Neuronal stem cell (in vitro differentiated cells): Measurements from ENCODE around the gene SYNPR.

Experiments
- DNase-seq: peaks from one replicate; pipeline ENCODE4 v3.0.0-alpha.2; 2013; ENCODE audit warnings: low spot score
- H2AFZ ChIP-seq: one replicate; pipeline ENCODE4 v1.6.1; 2013; ENCODE audit warnings: mild to moderate bottlenecking, low read length, inconsistent platforms
- H2AK5ac ChIP-seq: 2 replicates; pipeline ENCODE4 v1.6.1; 2013; ENCODE audit warnings: low read depth, mild to moderate bottlenecking, inconsistent platforms, low read length, moderate library complexity, mixed read lengths
- H2BK120ac ChIP-seq: 2 replicates; pipeline ENCODE4 v1.6.1; 2013; ENCODE audit warnings: low read depth, mild to moderate bottlenecking, inconsistent platforms, low read length, moderate library complexity, mixed read lengths
- H2BK12ac ChIP-seq: one replicate; pipeline ENCODE4 v1.6.1; 2013; ENCODE audit warnings: low read length, inconsistent platforms
- H2BK15ac ChIP-seq: 2 replicates; pipeline ENCODE4 v1.6.1; 2013; ENCODE audit warnings: mild to moderate bottlenecking, low read length, inconsistent platforms, mixed read lengths
- H2BK5ac ChIP-seq: one replicate; pipeline ENCODE4 v1.6.1; 2013; ENCODE audit warnings: inconsistent platforms, mild to moderate bottlenecking, low read length, moderate library complexity
- H3K14ac ChIP-seq: one replicate; pipeline ENCODE4 v1.6.1; 2013; ENCODE audit warnings: low read length, inconsistent platforms
- H3K18ac ChIP-seq: 2 replicates; pipeline ENCODE4 v1.6.1; 2013; ENCODE audit warnings: low read length, inconsistent platforms
- H3K23ac ChIP-seq: 2 replicates; pipeline ENCODE4 v1.6.1; 2013; ENCODE audit warnings: low read depth, mild to moderate bottlenecking, mixed read lengths, low read length, inconsistent platforms; ENCODE audit not compliant: poor library complexity
- H3K27ac ChIP-seq: replicated peaks from 3 replicates; pipeline ENCODE4 v1.5.1; 2013; ENCODE audit warnings: low read length, inconsistent platforms
- H3K27me3 ChIP-seq, 3 experiments: 2 replicates each; pipeline ENCODE4 v1.6.1; 2013; ENCODE audit warnings: low read length in 3 of 3, mild to moderate bottlenecking in 2 of 3, inconsistent platforms in 1 of 3, low read depth in 1 of 3, mixed read lengths in 1 of 3, moderate library complexity in 1 of 3; ENCODE audit not compliant: control insufficient read depth in 3 of 3, insufficient read depth in 3 of 3
- H3K36me3 ChIP-seq, 2 donors: replicated peaks in 1 of 2; 2 replicates each; pipeline ENCODE4 v1.6.1; 2013; ENCODE audit warnings: low read length in 2 of 2; ENCODE audit not compliant: control insufficient read depth in 2 of 2, insufficient read depth in 2 of 2
- H3K4ac ChIP-seq: 2 replicates; pipeline ENCODE4 v1.6.1; 2013; ENCODE audit warnings: inconsistent platforms, mild to moderate bottlenecking, low read length, moderate library complexity
- H3K4me1 ChIP-seq, 2 donors: 1 replicate in 1 of 2; 2 replicates in 1 of 2; pipeline ENCODE4 v1.6.1; 2013; ENCODE audit warnings: low read length in 2 of 2, low read depth in 1 of 2; ENCODE audit not compliant: control insufficient read depth in 2 of 2, insufficient read depth in 1 of 2
- H3K4me2 ChIP-seq: one replicate; pipeline ENCODE4 v1.6.1; 2013; ENCODE audit warnings: mild to moderate bottlenecking, low read length, inconsistent platforms; ENCODE audit not compliant: insufficient read depth, poor library complexity, severe bottlenecking
- H3K4me3 ChIP-seq, 2 donors: 2 replicates each; pipeline ENCODE4 v1.5.1; 2013; ENCODE audit warnings: low read length in 2 of 2, mild to moderate bottlenecking in 2 of 2, inconsistent platforms in 1 of 2, moderate library complexity in 1 of 2
- H3K79me1 ChIP-seq: one replicate; pipeline ENCODE4 v1.6.1; 2013; ENCODE audit warnings: low read depth, mild to moderate bottlenecking, inconsistent platforms, low read length, moderate library complexity
- H3K9ac ChIP-seq: one replicate; pipeline ENCODE4 v1.6.1; 2013; ENCODE audit warnings: mild to moderate bottlenecking, low read depth, low read length, inconsistent platforms; ENCODE audit not compliant: poor library complexity
- H3K9me3 ChIP-seq, 2 donors: replicated peaks in 1 of 2; 2 replicates each; pipeline versions ENCODE3 to v1.6.1; 2013; ENCODE audit warnings: low read length in 2 of 2, mild to moderate bottlenecking in 2 of 2, inconsistent platforms in 1 of 2, low read depth in 1 of 2, mixed read lengths in 1 of 2, moderate library complexity in 1 of 2; ENCODE audit not compliant: control insufficient read depth in 2 of 2, insufficient read depth in 1 of 2
- H4K8ac ChIP-seq: one replicate; pipeline ENCODE4 v1.6.1; 2013; ENCODE audit warnings: low read depth, mild to moderate bottlenecking, inconsistent platforms, low read length, moderate library complexity
- H4K91ac ChIP-seq: one replicate; pipeline ENCODE4 v1.6.1; 2013; ENCODE audit warnings: low read length, low read depth, mild to moderate bottlenecking, inconsistent platforms; ENCODE audit not compliant: poor library complexity
- WGBS, 2 donors: extraction: QIAGEN DNeasy Blood & Tissue Kit; methylation state at CpG; one replicate each; pipeline ENCODE4 v1.1.7; 2013; ENCODE audit warnings: missing lambda C conversion rate in 2 of 2, mixed read lengths in 1 of 2; ENCODE audit not compliant: insufficient read length in 2 of 2, insufficient replicate concordance in 1 of 2; ENCODE audit errors: extremely low coverage in 2 of 2; 5-methylcytosine and 5-hydroxymethylcytosine counted together

Gene SYNPR

GRCh38 chr3:63387568-63387967, 109.5 kb downstream of the SYNPR start:
- Histone ChIP-seq H3K4me3 (no peak overlapping the region), H3K23ac (no peak overlapping the region), H3K36me3 (no peaks in the 10 kb centered on the region), H2AK5ac (no peak overlapping the region), H3K79me1 (no peaks in the 10 kb centered on the region), H2BK15ac (no peak overlapping the region), H3K27me3 (no peaks in the 10 kb centered on the region), H3K4me1 (peaks cover 0 to 3% of the 10 kb centered on the region in 2 donors), H4K8ac (no peak overlapping the region), H3K9ac (no peak overlapping the region), H3K27ac (no peak overlapping the region), H3K4ac (no peak overlapping the region), H2AFZ (no peak overlapping the region), H3K14ac (no peak overlapping the region), H2BK12ac (no peak overlapping the region), H3K4me2 (no peak overlapping the region), H2BK120ac (no peak overlapping the region), H4K91ac (no peak overlapping the region), H3K18ac (no peak overlapping the region), H3K9me3 (no peaks in the 10 kb centered on the region), H2BK5ac (no peak overlapping the region)
- no CpG with 5 or more reads among the region's 3 CpGs for WGBS, 2 donors
- no peak for DNase-seq

- Histone ChIP-seq H3K4ac (no peak overlapping the region), H4K91ac (no peak overlapping the region), H3K9ac (no peak overlapping the region), H2BK12ac (no peak overlapping the region), H3K27ac (no peak overlapping the region), H3K4me2 (no peak overlapping the region), H3K27me3 (no peaks in the 10 kb centered on the region), H2AFZ (no peak overlapping the region), H2BK5ac (no peak overlapping the region), H2AK5ac (no peak overlapping the region), H3K4me3 (no peak overlapping the region), H3K4me1 (peaks cover 0 to 3% of the 10 kb centered on the region in 2 donors), H3K9me3 (no peaks in the 10 kb centered on the region), H3K36me3 (no peaks in the 10 kb centered on the region), H3K23ac (no peak overlapping the region), H4K8ac (no peak overlapping the region), H2BK15ac (no peak overlapping the region), H3K79me1 (no peaks in the 10 kb centered on the region), H3K14ac (no peak overlapping the region), H2BK120ac (no peak overlapping the region), H3K18ac (no peak overlapping the region)
- no peak for DNase-seq
- no CpG with 5 or more reads among the region's 5 CpGs for WGBS, 2 donors
Observed at GRCh38 chr3:63390710-63391230, 112.7 kb downstream of the SYNPR start.

- Histone ChIP-seq H3K9ac (no peak overlapping the region), H2BK15ac (no peak overlapping the region), H2AFZ (no peak overlapping the region), H3K27me3 (no peaks in the 10 kb centered on the region), H4K8ac (no peak overlapping the region), H3K4me2 (no peak overlapping the region), H2BK12ac (no peak overlapping the region), H3K4me3 (no peak overlapping the region), H4K91ac (no peak overlapping the region), H3K23ac (no peak overlapping the region), H2BK5ac (no peak overlapping the region), H3K36me3 (no peaks in the 10 kb centered on the region), H3K4me1 (no peaks in the 10 kb centered on the region), H2AK5ac (no peak overlapping the region), H3K9me3 (no peaks in the 10 kb centered on the region), H2BK120ac (no peak overlapping the region), H3K4ac (no peak overlapping the region), H3K79me1 (no peaks in the 10 kb centered on the region), H3K14ac (no peak overlapping the region), H3K18ac (no peak overlapping the region), H3K27ac (no peak overlapping the region)
- no CpG with 5 or more reads among the region's 4 CpGs for WGBS, 2 donors
- DNase-seq = no peak
Observed at GRCh38 chr3:63395960-63396359, 117.9 kb downstream of the SYNPR start.

- no peak overlapping the region for H2AFZ ChIP-seq
- no peak overlapping the region for H3K4ac ChIP-seq
- H3K14ac ChIP-seq = no peak overlapping the region
- no peak overlapping the region for H3K23ac ChIP-seq
- H3K9ac ChIP-seq = no peak overlapping the region
- H3K4me2 ChIP-seq = no peak overlapping the region
- H2BK120ac ChIP-seq = no peak overlapping the region
- H4K8ac ChIP-seq = no peak overlapping the region
- H3K4me1 ChIP-seq = no peaks in the 10 kb centered on the region
- H3K27ac ChIP-seq = no peak overlapping the region
- no peaks in the 10 kb centered on the region for H3K36me3 ChIP-seq
- no peak overlapping the region for H2BK12ac ChIP-seq
- no peak overlapping the region for H2BK15ac ChIP-seq
- no peaks in the 10 kb centered on the region for H3K79me1 ChIP-seq
- H3K18ac ChIP-seq = no peak overlapping the region
- H2BK5ac ChIP-seq = no peak overlapping the region
- no peak overlapping the region for H3K4me3 ChIP-seq
- no peaks in the 10 kb centered on the region for H3K27me3 ChIP-seq
- DNase-seq = no peak
- WGBS, 2 donors = no CpG with 5 or more reads among the region's 6 CpGs
- H4K91ac ChIP-seq = no peak overlapping the region
- peaks cover 0 to 4% of the 10 kb centered on the region in 2 donors for H3K9me3 ChIP-seq
- H2AK5ac ChIP-seq = no peak overlapping the region
Observed at GRCh38 chr3:63400246-63400860, 122.2 kb downstream of the SYNPR start.
